ENCODE results near the gene GRIA4.
"Not testable (repeated sequence)": the region's sequence is repeated elsewhere in the genome, so short reads cannot be mapped to it uniquely, and the experiment has no call there.

The GRIA4 gene

GRCh38 chr11:105723269-105723668 lies 113.4 kb downstream of the GRIA4 start:
- no peak for DNase-seq

- no peak for DNase-seq
Measured at GRCh38 chr11:105732611-105733010, 122.7 kb downstream of the GRIA4 start.

- DNase-seq: no peak
Measured at GRCh38 chr11:105734426-105734825, 124.6 kb downstream of the GRIA4 start.

GRCh38 chr11:105738251-105738650 lies 128.4 kb downstream of the GRIA4 start:
- DNase-seq: no peak

- no peak for DNase-seq
Measured at GRCh38 chr11:105738986-105739795, 129.3 kb downstream of the GRIA4 start.

GRCh38 chr11:105740164-105740903 lies 130.5 kb downstream of the GRIA4 start:
- no peak for DNase-seq

- no peak for DNase-seq
Measured at GRCh38 chr11:105741488-105742020, 131.7 kb downstream of the GRIA4 start.

- DNase-seq: no peak
Measured at GRCh38 chr11:105754260-105754659, 144.4 kb downstream of the GRIA4 start.

- DNase-seq: no peak
Measured at GRCh38 chr11:105754716-105755115, 144.8 kb downstream of the GRIA4 start.

- DNase-seq: no peak
Measured at GRCh38 chr11:105757107-105757506, 147.2 kb downstream of the GRIA4 start.

GRCh38 chr11:105763594-105763993 lies 153.7 kb downstream of the GRIA4 start:
- DNase-seq: no peak

- DNase-seq: no peak
Measured at GRCh38 chr11:105767931-105768330, 158.1 kb downstream of the GRIA4 start.

GRCh38 chr11:105769627-105770026 lies 159.8 kb downstream of the GRIA4 start:
- DNase-seq: no peak

GRCh38 chr11:105773452-105773851 lies 163.6 kb downstream of the GRIA4 start:
- not testable (repeated sequence) for DNase-seq

- no peak for DNase-seq
Measured at GRCh38 chr11:105774899-105775298, 165.0 kb downstream of the GRIA4 start.

GRCh38 chr11:105780781-105781525 lies 171.1 kb downstream of the GRIA4 start:
- DNase-seq: no peak

GRCh38 chr11:105781807-105782206 lies 171.9 kb downstream of the GRIA4 start:
- DNase-seq: no peak

GRCh38 chr11:105783216-105783615 lies 173.3 kb downstream of the GRIA4 start:
- no peak for DNase-seq

- DNase-seq: not testable (repeated sequence)
Measured at GRCh38 chr11:105785850-105786249, 176.0 kb downstream of the GRIA4 start.

GRCh38 chr11:105786741-105787140 lies 176.9 kb downstream of the GRIA4 start:
- DNase-seq: no peak

GRCh38 chr11:105789579-105790420 lies 179.9 kb downstream of the GRIA4 start:
- no peak for DNase-seq

GRCh38 chr11:105790840-105791239 lies 181.0 kb downstream of the GRIA4 start:
- no peak for DNase-seq

All from CD4-positive, alpha-beta T cell treated with Interleukin-4 for 1 hour (primary cell).